Measurements from ENCODE around the gene PLA2G6. TPM values are rescaled to one million over a fixed set of nuclear protein-coding genes. Genes with fewer than 3 reads are reported as not detected.

PLA2G6 gene
- total RNA-seq, 1 experiment from 2014 or later = 13.4 TPM

DNA sequence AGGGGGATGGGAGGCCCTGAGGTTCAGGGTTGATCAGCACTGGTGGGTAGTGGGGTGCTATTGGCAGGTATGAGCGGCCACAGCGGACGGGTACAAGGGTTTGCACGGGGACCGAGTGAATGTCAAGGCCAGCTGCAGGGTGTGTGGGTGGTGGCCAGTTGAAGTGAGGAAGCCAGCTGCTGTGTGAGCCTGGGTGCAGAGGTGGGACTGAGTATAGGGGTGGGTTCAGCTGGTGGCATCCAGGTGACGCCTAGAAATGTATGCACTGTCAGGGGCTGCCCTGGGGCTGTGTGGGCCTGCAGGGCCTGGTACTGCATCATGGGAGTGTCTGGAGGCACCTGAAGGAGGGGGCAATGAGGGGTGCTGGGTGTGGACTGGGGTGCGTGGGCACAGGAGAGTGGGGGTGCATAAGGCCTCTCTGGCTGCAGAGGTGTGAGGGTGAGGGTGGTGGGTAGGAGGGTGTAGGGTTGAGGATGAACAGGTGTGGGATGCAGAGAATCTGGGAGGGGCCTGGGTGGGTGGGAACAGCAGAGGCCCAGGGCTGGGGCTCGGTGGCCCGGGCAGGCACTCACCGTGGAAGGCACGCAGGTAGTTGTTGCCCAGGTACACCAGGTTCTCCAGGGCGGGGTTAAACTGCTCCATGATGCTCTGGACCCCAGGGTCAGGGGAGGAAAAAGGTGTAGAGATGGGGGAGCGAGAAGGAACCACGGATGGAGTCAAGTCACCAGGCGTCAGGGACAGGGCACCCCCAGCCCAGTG lies 72.9 kb downstream of the PLA2G6 start:
- no peak for DNase-seq (ENCODE audit: low read depth)
- in situ Hi-C loops (cut with HindIII; ENCODE audit: low pct_unique_long_range_greater_than_20kb, low sequenced_read_pairs) = no loop called here

DNA sequence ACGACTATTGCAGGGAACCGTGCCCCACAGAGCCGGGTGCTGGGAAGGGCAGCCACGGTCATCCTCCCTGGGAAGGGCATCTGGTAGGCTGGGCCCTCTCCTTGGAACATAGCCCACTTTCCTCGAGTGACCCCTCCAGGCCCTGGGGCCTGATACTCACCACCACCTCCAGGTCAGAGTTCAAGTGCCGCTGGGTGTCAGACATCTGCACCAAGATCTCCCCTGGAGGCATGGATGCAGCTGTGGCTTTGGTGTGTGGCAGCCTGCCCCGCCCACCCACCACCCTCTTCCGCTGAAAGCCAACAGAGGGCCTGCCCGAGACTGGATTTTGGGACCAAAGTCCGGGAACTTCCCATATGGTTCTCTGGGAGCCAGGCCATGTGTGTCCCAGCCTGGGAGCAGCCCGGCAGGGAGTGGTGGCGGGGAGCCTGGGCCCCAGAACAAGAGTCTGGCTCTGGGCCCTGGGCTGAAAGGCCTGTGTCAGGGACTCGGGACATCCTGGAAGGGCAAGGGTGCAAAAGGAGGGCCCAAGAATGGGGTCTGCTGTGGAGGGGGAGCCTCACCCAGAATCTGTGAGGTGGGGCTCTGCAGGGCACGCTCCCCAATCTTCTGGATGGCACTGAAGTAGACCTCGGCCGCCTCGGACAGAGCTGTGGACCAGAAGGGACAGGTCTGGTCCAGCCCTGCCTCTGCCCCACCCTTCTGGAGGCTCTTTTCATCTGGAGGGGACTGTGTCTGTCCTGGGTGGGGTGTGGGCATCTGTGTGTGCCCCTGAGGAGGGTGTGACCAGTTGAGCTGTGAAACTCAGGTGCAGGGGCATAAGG lies 73.7 kb downstream of the PLA2G6 start:
- no peak for DNase-seq (ENCODE audit: low read depth)
- in situ Hi-C loops (cut with HindIII; ENCODE audit: low pct_unique_long_range_greater_than_20kb, low sequenced_read_pairs) = no loop called here

DNA sequence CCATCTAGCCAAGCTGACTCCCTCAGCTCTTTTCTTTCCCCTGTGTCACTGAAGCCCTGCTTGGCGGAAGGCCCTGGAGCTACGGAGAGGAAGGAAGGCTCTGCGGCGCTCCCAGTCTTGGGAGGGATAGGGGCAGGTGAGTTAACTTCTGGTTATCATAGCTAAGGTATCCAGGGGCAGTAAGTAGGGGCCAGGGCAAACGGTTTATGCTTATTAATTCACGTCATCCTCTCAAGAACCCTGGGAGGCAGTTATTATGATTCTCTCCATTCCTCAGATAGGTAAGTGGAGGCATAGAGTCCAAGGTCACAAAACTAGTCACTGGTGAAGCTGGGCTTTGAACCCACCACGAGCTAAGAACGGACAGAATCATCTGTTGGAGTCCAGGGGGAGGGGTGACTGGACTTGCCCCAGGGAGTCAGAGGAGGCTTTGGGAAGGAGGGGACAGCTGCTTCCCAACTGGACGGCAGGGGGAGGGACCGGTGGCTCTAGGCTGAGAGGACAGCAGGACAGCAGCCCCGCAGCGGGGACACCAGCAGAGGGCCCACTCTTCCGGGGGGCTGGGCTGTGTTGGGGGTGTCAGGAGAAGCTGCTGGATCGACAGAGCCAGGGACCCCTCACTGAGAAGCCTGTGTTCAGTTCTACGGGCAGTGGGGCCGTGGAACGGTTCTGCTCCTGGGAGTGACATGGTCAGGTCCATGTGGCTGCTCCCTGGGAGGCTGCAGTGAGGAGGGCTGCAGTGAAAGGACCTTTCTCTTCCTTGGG lies 74.6 kb downstream of the PLA2G6 start:
- no peak for DNase-seq (ENCODE audit: low read depth)
- in situ Hi-C loops (cut with HindIII; ENCODE audit: low pct_unique_long_range_greater_than_20kb, low sequenced_read_pairs) = no loop called here

DNA sequence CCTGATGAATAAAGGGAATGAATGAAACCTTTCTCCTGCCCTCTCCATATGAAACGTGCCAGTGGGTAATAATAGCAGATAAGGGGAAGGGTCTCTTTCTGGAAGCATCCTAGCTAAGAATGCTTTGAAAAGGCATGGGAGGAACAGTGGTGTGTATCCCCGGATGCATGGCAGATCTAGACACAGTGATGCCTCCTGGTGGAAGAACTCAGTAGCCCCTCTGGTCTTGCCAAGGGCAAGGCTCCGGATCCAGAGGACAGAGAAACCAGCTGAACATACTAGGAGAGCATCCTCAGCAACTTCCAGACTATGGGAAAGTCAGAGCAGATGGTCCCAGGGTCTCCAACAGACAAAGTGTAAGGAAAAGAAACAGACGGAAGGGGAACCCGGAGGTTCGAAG lies 77.5 kb downstream of the PLA2G6 start:
- in situ Hi-C loops (cut with HindIII; ENCODE audit: low pct_unique_long_range_greater_than_20kb, low sequenced_read_pairs) = no loop called here
- DNase-seq (ENCODE audit: low read depth) = no peak

DNA sequence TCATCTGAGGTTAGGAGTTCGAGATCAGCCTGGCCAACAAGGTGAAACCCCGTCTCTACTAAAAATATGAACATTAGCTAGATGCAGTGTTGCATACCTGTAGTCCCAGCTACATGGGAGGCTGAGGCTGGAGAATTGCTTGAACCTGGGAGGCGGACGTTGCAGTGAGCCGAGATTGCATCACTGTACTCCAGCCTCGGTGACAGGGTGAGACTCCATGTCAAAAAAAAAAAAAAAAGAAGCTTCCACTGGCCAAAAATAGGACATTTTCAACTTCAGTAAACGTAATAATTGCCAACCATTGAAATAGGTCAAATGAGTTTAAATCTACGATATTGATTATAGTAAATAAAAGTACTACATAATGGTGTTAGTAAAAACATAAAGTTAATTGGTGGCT lies 78.0 kb downstream of the PLA2G6 start:
- DNase-seq (ENCODE audit: low read depth) = no peak
- in situ Hi-C loops (cut with HindIII; ENCODE audit: low pct_unique_long_range_greater_than_20kb, low sequenced_read_pairs) = no loop called here

DNA sequence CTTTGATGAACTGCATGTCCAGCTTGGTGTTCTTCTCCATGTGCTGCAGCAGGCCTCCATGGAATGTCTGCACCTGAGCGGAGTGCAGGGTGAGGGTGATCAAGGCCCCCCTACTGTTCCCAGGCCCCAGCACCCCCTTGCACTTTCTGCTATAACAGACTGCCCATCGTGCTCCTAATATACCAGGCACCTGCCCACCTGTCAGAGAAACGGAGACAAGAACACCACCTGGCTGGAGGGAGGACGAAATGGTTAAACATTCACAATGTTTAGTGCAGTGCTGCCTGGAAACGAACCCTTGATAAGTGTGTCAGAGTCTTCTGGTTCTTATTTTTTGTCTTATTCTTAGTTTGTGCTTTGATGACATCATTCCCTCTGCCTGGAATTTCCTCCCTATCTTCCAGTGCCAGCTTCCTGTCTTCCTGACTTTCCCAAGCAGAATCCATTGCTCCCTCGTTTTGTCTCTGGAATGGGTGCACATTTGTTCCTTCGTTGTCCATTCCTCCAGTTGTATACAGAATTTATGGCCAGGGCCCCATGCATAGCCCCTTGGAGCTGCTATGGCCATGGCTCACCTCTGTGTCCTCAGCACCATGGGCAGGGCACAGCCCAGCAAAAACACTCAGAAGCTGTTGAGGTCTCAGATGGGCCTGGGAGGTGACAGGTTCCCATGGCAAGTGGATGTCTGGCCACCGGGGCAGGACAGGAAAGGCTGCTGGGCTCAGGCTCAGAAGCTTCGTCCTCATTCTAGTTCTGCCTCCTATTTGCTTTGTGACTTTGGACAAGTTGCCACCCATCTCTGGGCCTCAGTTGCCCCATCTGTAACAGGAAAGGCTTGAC lies 83.0 kb downstream of the PLA2G6 start:
- no peak for DNase-seq (ENCODE audit: low read depth)

DNA sequence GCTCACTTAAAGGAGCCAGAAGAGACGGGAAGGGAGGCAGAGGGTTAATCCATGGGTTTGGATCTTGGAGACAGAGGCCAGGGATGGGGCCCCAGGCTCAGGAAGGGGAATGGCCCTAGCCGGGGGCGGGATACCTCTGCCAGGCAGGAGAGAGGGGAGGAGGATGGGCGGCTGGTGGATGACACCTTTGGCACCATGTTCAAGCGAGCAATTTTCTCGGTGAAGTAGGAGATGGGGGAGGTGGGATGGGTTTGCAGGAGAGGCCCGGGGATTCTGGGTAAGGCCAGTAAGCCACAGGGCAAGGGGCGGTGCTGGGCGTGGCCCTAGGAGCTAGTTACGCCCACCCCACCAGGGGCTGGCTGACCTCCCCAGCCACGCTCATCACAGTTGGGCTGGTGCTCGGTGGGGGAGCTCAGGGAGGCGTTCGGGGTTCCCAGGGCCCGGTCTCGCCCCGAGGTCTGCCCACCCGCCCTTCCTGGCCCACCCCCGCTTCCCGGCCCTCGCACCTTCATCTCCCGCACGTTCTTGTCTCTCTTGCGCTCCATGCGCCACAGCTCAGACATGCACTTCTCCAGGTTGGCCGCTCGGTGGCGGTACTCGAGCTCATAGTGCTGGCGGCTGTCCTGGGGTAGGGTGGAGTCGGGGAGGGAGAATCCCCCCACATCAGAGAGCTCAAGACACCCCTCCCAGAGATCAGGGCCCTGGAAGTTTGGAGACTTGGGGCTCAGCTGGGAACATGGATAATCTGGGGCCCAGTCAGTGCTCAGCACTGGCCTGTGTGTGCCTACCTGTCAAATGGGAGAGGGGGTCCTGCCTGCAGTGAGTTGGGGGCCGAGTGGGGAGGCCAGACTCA lies 83.8 kb downstream of the PLA2G6 start:
- no peak for DNase-seq (ENCODE audit: low read depth)
- in situ Hi-C loops (cut with HindIII; ENCODE audit: low pct_unique_long_range_greater_than_20kb, low sequenced_read_pairs) = no loop called here

More for the DNA sequence above, 83.0 kb downstream of the PLA2G6 start:
- in situ Hi-C loops (cut with HindIII; ENCODE audit: low pct_unique_long_range_greater_than_20kb, low sequenced_read_pairs) = no loop called here

DNA sequence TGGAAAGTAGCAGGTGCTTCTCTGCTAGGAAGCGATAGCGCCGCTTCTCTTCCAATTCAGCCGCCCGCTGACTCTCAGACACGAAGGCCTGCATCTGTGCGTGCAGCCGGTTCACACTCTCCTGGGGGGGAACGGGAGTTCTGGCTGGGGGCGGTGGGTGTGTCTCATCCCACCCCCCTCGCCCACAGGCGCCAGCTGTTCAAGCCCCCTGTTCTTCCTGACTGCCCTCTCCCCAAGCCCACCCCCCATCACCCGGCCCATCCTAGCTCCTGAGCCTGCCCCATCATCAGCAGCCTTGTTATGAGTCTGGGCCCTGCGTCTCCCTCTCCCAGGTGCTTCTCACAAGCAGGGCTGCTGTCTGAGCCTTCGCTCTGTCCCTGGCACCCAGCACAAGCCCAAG lies 84.6 kb downstream of the PLA2G6 start:
- in situ Hi-C loops (cut with HindIII; ENCODE audit: low pct_unique_long_range_greater_than_20kb, low sequenced_read_pairs) = no loop called here
- DNase-seq (ENCODE audit: low read depth) = no peak

DNA sequence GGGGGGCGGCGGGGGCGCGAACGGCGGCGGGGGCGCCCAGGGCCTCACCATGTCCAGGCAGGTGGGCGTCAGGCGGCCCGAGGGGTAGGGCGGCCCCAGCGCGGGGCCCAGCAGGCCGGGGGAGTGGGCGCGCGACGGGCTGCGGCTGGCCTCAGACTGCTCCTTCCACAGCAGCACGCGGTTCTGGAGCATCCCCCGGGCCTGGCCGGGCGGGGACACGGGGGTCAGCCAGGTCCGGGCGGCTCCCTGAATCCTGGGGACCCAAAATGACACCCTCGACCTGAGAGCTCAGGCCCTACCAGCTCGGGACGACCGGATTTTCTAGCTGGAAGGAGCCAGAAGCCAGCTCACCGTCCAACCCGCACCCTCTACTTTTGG lies 92.2 kb downstream of the PLA2G6 start:
- in situ Hi-C loops (cut with HindIII; ENCODE audit: low pct_unique_long_range_greater_than_20kb, low sequenced_read_pairs) = no loop called here
- DNase-seq (ENCODE audit: low read depth) = no peak

DNA sequence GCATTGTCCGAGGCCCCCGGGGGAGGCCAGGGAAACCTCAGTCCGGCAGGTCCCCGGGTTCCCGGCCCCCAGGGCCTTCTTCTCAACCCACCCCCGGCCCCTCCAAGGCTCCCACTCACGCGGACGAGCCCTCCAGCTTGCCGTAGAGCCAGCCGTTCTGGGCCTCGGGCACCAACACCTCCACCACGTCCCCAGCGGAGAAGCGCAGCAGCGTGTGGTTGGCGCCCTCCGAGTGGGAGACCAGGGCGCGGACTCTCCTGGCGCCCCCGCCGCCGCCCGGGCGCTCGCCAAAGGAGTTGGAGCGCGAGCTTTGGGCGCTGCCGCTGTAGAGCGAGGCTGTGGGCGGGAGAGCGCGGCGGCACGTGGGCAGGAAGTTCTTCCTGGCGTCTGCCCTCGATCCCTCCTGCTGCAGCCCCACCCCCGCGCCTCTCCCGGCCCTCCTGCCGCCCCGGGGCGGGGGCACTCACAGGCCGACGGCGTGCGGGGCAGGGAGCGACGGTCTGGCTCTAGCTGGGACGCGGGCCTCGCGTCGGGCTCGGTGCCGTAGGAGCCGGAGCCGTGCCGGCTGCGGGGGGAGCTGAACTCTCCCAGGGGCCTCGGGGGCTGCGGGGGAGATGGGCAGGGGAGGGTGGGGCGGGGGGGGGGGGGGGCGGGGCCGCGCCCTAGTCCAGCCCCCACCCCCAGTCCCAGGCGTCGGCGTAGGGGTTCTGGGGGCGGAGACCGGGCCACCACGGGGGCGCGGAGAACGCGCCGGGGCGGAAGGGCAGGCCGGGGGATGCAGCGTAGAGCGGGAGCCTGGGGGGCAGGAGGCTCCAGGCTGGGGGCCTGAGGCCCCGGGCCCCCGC lies 92.8 kb downstream of the PLA2G6 start:
- no peak for DNase-seq (ENCODE audit: low read depth)
- in situ Hi-C loops (cut with HindIII; ENCODE audit: low pct_unique_long_range_greater_than_20kb, low sequenced_read_pairs) = no loop called here

DNA sequence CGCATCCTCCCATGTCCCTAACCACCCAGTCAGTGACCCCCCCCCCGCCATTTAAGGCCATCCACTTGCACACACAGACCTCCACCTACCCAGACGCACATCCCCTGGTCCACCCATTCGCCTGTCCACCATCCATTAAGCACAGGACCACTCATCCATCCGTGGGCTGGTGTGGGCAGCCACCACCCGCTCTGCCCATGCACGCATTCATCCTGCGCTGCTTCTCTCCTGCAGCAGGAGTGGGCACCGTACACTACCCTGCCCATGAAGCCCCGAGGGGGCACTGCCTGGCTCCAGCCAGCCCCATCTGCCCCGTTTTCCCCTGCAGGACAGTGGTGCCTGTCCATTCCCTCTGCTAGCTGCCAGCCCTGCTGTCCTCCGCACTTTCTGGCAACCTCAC lies 93.8 kb downstream of the PLA2G6 start:
- in situ Hi-C loops (cut with HindIII; ENCODE audit: low pct_unique_long_range_greater_than_20kb, low sequenced_read_pairs) = no loop called here
- no peak for DNase-seq (ENCODE audit: low read depth)

DNA sequence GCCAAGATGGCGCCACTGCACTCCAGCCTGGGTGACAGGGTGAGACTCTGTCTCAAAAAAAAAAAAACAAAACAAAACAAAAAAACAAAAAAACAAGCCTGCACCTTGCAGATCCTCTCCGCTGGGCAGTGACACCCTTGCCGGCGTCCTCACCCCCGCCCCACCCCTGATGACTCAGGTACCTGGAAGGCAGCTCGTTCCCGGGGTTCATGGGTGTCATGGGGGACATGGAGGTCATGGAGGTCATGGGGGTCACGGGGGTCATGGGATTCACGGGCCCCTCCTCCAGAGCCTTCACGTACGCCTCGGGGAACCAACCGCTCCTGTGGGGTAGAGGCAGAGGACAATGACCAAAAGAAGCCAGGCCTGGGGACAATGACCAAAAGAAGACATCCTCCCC lies 94.7 kb downstream of the PLA2G6 start:
- in situ Hi-C loops (cut with HindIII; ENCODE audit: low pct_unique_long_range_greater_than_20kb, low sequenced_read_pairs) = no loop called here
- DNase-seq (ENCODE audit: low read depth) = no peak

DNA sequence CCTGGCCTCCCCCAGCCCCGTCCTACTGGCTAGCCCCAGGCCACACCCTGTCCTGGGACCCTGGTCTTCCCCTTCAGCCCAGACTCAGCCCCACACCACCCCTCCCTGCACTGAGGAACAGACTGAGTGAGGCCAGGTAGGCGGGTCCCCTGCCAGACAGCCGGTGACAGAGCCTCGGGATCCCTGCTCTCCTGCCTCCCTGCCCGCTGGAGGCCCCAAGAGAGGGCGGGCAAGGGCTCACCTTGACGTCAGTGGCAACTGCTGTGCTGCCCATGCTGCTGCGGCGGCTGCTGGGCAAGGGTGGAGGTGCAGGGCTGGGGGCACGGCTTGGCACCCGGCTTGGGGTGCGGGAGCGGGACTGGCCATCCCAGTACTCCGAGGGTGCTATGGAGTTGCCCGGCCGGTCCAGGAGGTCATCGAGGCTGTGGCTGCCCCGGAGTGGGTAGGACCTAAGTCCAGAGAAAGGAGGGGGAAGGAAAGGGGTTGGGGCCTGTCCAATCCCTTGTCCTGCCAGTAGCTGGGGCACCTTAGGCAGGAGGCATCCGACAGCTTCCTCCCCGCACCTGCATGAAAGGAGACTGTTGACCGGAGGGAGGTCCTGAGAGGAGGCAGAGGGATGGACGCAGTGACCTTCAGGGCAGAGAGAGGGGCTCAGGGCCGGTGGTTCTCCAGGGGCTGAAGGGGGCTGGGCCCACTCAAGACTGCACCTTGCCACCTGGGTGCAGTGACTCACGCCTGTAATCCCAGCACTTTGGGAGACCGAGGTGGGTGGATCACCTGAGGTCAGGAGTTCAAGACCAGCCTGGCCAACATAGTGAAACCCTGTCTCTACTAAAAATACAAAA lies 95.4 kb downstream of the PLA2G6 start:
- DNase-seq (ENCODE audit: low read depth) = no peak
- in situ Hi-C loops (cut with HindIII; ENCODE audit: low pct_unique_long_range_greater_than_20kb, low sequenced_read_pairs) = no loop called here

DNA sequence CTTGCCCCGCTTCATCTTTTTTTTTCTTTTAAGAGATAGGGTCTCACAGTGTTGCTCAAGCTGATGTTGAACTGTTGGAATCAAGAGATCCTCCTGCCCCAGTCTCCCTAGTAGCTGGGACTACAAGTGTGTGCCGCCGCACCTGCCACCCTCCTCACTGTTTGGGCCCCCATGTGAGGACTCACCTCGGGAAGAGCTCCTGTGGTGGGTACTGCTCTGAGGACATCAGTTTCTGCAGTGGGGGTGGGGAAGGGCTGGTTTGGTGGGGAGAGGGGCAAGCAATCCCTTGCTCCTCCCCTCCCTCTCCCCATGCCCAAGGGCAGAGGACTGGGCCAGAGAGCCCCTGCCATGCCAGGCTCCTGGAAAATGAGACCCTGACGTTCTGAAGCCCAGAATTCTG lies 96.1 kb downstream of the PLA2G6 start:
- in situ Hi-C loops (cut with HindIII; ENCODE audit: low pct_unique_long_range_greater_than_20kb, low sequenced_read_pairs) = no loop called here
- DNase-seq (ENCODE audit: low read depth) = no peak

DNA sequence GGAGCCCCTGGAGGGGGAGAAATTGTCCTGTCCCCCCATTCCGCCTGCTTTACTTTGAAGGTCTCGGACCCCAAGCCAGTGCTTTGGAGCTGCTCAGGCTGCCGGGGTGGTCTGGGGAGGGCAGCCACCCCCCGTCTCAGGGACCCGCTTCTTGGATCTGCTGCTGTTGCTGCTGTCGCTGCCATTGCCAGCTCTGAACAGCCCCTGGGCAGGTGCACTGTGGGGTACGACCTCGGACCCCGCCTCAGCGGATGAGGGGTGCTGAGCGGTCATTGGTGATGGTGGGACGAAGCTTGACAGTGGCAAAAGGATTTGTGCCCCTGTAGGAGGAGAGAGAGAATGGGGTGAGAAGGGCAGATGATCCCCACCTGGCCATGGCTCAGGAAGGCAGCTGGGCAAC lies 96.6 kb downstream of the PLA2G6 start:
- in situ Hi-C loops (cut with HindIII; ENCODE audit: low pct_unique_long_range_greater_than_20kb, low sequenced_read_pairs) = no loop called here
- no peak for DNase-seq (ENCODE audit: low read depth)
